Epithelial cell of proximal tubule (primary cell): ENCODE data around the gene DHDDS. TPM values are rescaled to one million over a fixed set of nuclear protein-coding genes. Genes with fewer than 3 reads are reported as not detected.

ENCODE experiments used
- DNase-seq: peaks from one replicate; pipeline ENCODE4 v3.0.0-alpha.2; 2011; ENCODE audit warnings: low read depth
- H3K4me3 ChIP-seq: 2 replicates; pipeline ENCODE4 v1.5.1; 2011; ENCODE audit warnings: low read depth, mild to moderate bottlenecking, low read length
- CTCF ChIP-seq: conservative IDR thresholded peaks from 2 replicates; pipeline ENCODE4 v1.5.1; 2012; ENCODE audit warnings: low read depth, mild to moderate bottlenecking, low read length
- total RNA-seq: library from RNA; depleted of rRNA; stranded (reverse); fragments of >200 nt; gene quantifications from 2 replicates; pipeline ENCODE4 v1.2.3, GENCODE V29; 2015

DHDDS gene
- total RNA-seq, 1 donor from 2014 or later: 28.4 TPM

DNA sequence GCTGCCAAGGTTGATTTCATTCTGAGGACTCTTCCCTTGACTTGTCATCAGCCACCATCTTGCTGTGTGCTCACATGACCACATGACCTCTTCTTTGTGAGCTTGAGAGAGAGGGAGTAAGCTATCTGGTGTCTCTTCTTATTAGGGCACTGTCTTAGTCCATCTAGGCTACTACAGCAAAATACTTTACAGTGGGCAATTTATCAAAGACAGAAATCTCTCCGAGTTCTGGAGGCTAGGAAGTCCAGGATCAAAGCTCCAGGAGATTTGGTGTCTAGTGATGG lies 85.6 kb downstream of the DHDDS start:
- DNase-seq: no peak
- H3K4me3 ChIP-seq: no peak overlapping the region
- no peak for TF ChIP-seq CTCF

DNA sequence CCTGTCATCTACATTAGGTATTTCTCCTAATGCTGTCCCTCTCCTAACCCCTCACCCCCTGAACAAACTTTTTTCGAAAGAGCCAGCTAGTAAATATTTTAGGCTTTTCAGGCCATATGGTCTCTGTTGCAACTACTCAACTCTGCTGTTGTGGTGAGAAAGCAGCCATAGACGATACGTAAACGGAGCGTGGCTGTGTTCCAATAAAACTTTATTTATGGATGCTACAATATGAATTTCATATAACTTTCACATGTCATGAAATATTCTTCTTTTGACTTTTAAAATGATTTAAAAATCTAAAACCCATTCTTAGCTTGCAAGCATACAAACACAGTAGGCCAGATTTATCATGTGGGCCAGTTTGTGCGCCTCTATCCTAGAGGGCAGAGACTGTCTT lies 86.2 kb downstream of the DHDDS start:
- TF ChIP-seq CTCF: no peak
- H3K4me3 ChIP-seq: no peak overlapping the region
- no peak for DNase-seq

- no peak for DNase-seq
- TF ChIP-seq CTCF: no peak
- no peak overlapping the region for H3K4me3 ChIP-seq
Measured at GRCh38 chr1:26520339-26520738, 88.2 kb downstream of the DHDDS start.

Other genes with a start within 250 kb of the DHDDS start
- gene CATSPER4, start 241.7 kb upstream of the DHDDS start, total RNA-seq: not detected in 2 replicates
- gene CEP85, start 198.1 kb upstream of the DHDDS start, total RNA-seq: 14.6 and 20.8 TPM in 2 replicates
- gene SH3BGRL3, start 152.2 kb upstream of the DHDDS start, total RNA-seq: 119 and 184 TPM in 2 replicates
- gene UBXN11, start 125.7 kb upstream of the DHDDS start, total RNA-seq: 3.8 and 4.8 TPM in 2 replicates
- gene CD52, start 114.4 kb upstream of the DHDDS start, total RNA-seq: not detected in 2 replicates
- gene CRYBG2, start 78.2 kb upstream of the DHDDS start, total RNA-seq: 2.8 and 9.3 TPM in 2 replicates
- gene ZNF683, start 59.6 kb upstream of the DHDDS start, total RNA-seq: not detected in 2 replicates
- gene LIN28A, start 21.5 kb upstream of the DHDDS start, total RNA-seq: not detected in 2 replicates
- 479 and 768 TPM in 2 replicates for gene HMGN2, start 40.1 kb downstream of the DHDDS start, total RNA-seq
- 63.8 and 66.5 TPM in 2 replicates for gene RPS6KA1, start 97.4 kb downstream of the DHDDS start, total RNA-seq